Testis (tissue), 2 donors: ENCODE data around the gene ANGPTL2.

Source experiments
- POLR2A ChIP-seq: fragments of 450-650 bp; IDR thresholded peaks from one replicate; pipeline ENCODE4 v1.6.1; 2017; ENCODE audit warnings: antibody characterized with exemption, mild to moderate bottlenecking, moderate library complexity
- TF ChIP-seq, protein P1 (sequence below), 3 experiments: fragments of 450-650 bp in 2 of 3; fragments of 200-600 bp in 1 of 3; sonication (generic) in 1 of 3; IDR thresholded peaks; one replicate each; pipeline ENCODE4 v1.5.1; 2016 to 2019; ENCODE audit warnings: antibody characterized with exemption in 3 of 3, mild to moderate bottlenecking in 2 of 3, moderate library complexity in 1 of 3

DNA sequence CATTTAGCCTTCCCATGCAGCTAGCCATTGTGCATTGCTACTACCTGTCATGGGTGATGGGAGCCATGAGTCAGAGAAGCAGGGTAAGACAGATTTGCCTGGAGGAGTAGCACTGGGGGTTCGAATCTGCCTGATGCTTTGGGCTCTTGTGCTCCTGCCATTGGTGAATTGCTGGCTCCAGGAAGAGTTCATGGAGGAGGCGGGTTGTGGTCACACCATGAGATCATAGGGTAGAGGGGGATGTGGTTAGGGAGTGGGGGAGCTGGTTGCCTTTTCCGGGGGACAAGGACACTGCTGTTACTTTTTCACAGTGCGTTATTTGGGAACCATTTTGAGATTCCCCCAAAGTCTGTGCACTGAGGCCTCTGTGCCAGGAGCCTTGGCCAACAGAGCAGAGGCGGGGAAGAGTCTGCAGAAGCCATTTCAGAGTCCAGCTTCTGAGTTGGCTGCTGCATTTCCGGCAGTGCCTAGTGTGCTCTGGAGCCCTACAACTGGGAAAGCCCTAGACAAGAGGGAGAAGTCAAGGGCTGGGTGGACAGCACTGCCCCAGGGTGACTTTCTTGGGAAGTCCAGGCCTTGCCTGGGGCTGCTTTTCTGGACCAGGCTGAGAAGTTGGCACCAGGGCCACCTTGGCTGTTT, 6.2 kb downstream of the ANGPTL2 start:
- TF ChIP-seq, protein P1, sequence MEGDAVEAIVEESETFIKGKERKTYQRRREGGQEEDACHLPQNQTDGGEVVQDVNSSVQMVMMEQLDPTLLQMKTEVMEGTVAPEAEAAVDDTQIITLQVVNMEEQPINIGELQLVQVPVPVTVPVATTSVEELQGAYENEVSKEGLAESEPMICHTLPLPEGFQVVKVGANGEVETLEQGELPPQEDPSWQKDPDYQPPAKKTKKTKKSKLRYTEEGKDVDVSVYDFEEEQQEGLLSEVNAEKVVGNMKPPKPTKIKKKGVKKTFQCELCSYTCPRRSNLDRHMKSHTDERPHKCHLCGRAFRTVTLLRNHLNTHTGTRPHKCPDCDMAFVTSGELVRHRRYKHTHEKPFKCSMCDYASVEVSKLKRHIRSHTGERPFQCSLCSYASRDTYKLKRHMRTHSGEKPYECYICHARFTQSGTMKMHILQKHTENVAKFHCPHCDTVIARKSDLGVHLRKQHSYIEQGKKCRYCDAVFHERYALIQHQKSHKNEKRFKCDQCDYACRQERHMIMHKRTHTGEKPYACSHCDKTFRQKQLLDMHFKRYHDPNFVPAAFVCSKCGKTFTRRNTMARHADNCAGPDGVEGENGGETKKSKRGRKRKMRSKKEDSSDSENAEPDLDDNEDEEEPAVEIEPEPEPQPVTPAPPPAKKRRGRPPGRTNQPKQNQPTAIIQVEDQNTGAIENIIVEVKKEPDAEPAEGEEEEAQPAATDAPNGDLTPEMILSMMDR (IDR thresholded peaks at IDR 0.05), result no peak
- TF ChIP-seq POLR2A, result no peak
